Neuronal stem cell (in vitro differentiated cells): Measurements from ENCODE around the gene DIP2C.
"Not testable (repeated sequence)": the region's sequence is repeated elsewhere in the genome, so short reads cannot be mapped to it uniquely, and the experiment has no call there.

ENCODE experiments used
- DNase-seq: peaks from one replicate; pipeline ENCODE4 v3.0.0-alpha.2; 2013; ENCODE audit warnings: low spot score
- H2AFZ ChIP-seq: one replicate; pipeline ENCODE4 v1.6.1; 2013; ENCODE audit warnings: mild to moderate bottlenecking, low read length, inconsistent platforms
- H2AK5ac ChIP-seq: 2 replicates; pipeline ENCODE4 v1.6.1; 2013; ENCODE audit warnings: low read depth, mild to moderate bottlenecking, inconsistent platforms, low read length, moderate library complexity, mixed read lengths
- H2BK120ac ChIP-seq: 2 replicates; pipeline ENCODE4 v1.6.1; 2013; ENCODE audit warnings: low read depth, mild to moderate bottlenecking, inconsistent platforms, low read length, moderate library complexity, mixed read lengths
- H2BK12ac ChIP-seq: one replicate; pipeline ENCODE4 v1.6.1; 2013; ENCODE audit warnings: low read length, inconsistent platforms
- H2BK15ac ChIP-seq: 2 replicates; pipeline ENCODE4 v1.6.1; 2013; ENCODE audit warnings: mild to moderate bottlenecking, low read length, inconsistent platforms, mixed read lengths
- H2BK5ac ChIP-seq: one replicate; pipeline ENCODE4 v1.6.1; 2013; ENCODE audit warnings: inconsistent platforms, mild to moderate bottlenecking, low read length, moderate library complexity
- H3K14ac ChIP-seq: one replicate; pipeline ENCODE4 v1.6.1; 2013; ENCODE audit warnings: low read length, inconsistent platforms
- H3K18ac ChIP-seq: 2 replicates; pipeline ENCODE4 v1.6.1; 2013; ENCODE audit warnings: low read length, inconsistent platforms
- H3K23ac ChIP-seq: 2 replicates; pipeline ENCODE4 v1.6.1; 2013; ENCODE audit warnings: low read depth, mild to moderate bottlenecking, mixed read lengths, low read length, inconsistent platforms; ENCODE audit not compliant: poor library complexity
- H3K27ac ChIP-seq: replicated peaks from 3 replicates; pipeline ENCODE4 v1.5.1; 2013; ENCODE audit warnings: low read length, inconsistent platforms
- H3K27me3 ChIP-seq, 3 experiments: 2 replicates each; pipeline ENCODE4 v1.6.1; 2013; ENCODE audit warnings: low read length in 3 of 3, mild to moderate bottlenecking in 2 of 3, inconsistent platforms in 1 of 3, low read depth in 1 of 3, mixed read lengths in 1 of 3, moderate library complexity in 1 of 3; ENCODE audit not compliant: control insufficient read depth in 3 of 3, insufficient read depth in 3 of 3
- H3K36me3 ChIP-seq, 2 donors: replicated peaks in 1 of 2; 2 replicates each; pipeline ENCODE4 v1.6.1; 2013; ENCODE audit warnings: low read length in 2 of 2; ENCODE audit not compliant: control insufficient read depth in 2 of 2, insufficient read depth in 2 of 2
- H3K4ac ChIP-seq: 2 replicates; pipeline ENCODE4 v1.6.1; 2013; ENCODE audit warnings: inconsistent platforms, mild to moderate bottlenecking, low read length, moderate library complexity
- H3K4me1 ChIP-seq, 2 donors: 1 replicate in 1 of 2; 2 replicates in 1 of 2; pipeline ENCODE4 v1.6.1; 2013; ENCODE audit warnings: low read length in 2 of 2, low read depth in 1 of 2; ENCODE audit not compliant: control insufficient read depth in 2 of 2, insufficient read depth in 1 of 2
- H3K4me2 ChIP-seq: one replicate; pipeline ENCODE4 v1.6.1; 2013; ENCODE audit warnings: mild to moderate bottlenecking, low read length, inconsistent platforms; ENCODE audit not compliant: insufficient read depth, poor library complexity, severe bottlenecking
- H3K4me3 ChIP-seq, 2 donors: 2 replicates each; pipeline ENCODE4 v1.5.1; 2013; ENCODE audit warnings: low read length in 2 of 2, mild to moderate bottlenecking in 2 of 2, inconsistent platforms in 1 of 2, moderate library complexity in 1 of 2
- H3K79me1 ChIP-seq: one replicate; pipeline ENCODE4 v1.6.1; 2013; ENCODE audit warnings: low read depth, mild to moderate bottlenecking, inconsistent platforms, low read length, moderate library complexity
- H3K9ac ChIP-seq: one replicate; pipeline ENCODE4 v1.6.1; 2013; ENCODE audit warnings: mild to moderate bottlenecking, low read depth, low read length, inconsistent platforms; ENCODE audit not compliant: poor library complexity
- H3K9me3 ChIP-seq, 2 donors: replicated peaks in 1 of 2; 2 replicates each; pipeline versions ENCODE3 to v1.6.1; 2013; ENCODE audit warnings: low read length in 2 of 2, mild to moderate bottlenecking in 2 of 2, inconsistent platforms in 1 of 2, low read depth in 1 of 2, mixed read lengths in 1 of 2, moderate library complexity in 1 of 2; ENCODE audit not compliant: control insufficient read depth in 2 of 2, insufficient read depth in 1 of 2
- H4K8ac ChIP-seq: one replicate; pipeline ENCODE4 v1.6.1; 2013; ENCODE audit warnings: low read depth, mild to moderate bottlenecking, inconsistent platforms, low read length, moderate library complexity
- H4K91ac ChIP-seq: one replicate; pipeline ENCODE4 v1.6.1; 2013; ENCODE audit warnings: low read length, low read depth, mild to moderate bottlenecking, inconsistent platforms; ENCODE audit not compliant: poor library complexity
- WGBS, 2 donors: extraction: QIAGEN DNeasy Blood & Tissue Kit; methylation state at CpG; one replicate each; pipeline ENCODE4 v1.1.7; 2013; ENCODE audit warnings: missing lambda C conversion rate in 2 of 2, mixed read lengths in 1 of 2; ENCODE audit not compliant: insufficient read length in 2 of 2, insufficient replicate concordance in 1 of 2; ENCODE audit errors: extremely low coverage in 2 of 2; 5-methylcytosine and 5-hydroxymethylcytosine counted together

DIP2C gene

GRCh38 chr10:306007-306674, 383.3 kb downstream of the DIP2C start:
- Histone ChIP-seq H2AK5ac (no peak overlapping the region), H3K23ac (no peak overlapping the region), H3K9ac (no peak overlapping the region), H3K4me1 (no peaks in the 10 kb centered on the region), H3K4me3 (no peak overlapping the region), H3K36me3 (peaks cover 26 to 68% of the 10 kb centered on the region in 2 donors), H3K9me3 (peaks cover 0 to 4% of the 10 kb centered on the region in 2 donors), H3K79me1 (peaks cover 4% of the 10 kb centered on the region), H3K4ac (no peak overlapping the region), H4K8ac (no peak overlapping the region), H2BK120ac (no peak overlapping the region), H3K14ac (no peak overlapping the region), H2BK5ac (no peak overlapping the region), H4K91ac (no peak overlapping the region), H2BK12ac (no peak overlapping the region), H3K4me2 (no peak overlapping the region), H2AFZ (no peak overlapping the region), H3K27me3 (no peaks in the 10 kb centered on the region), H3K27ac (no peak overlapping the region), H2BK15ac (no peak overlapping the region), H3K18ac (no peak overlapping the region)
- WGBS, 2 donors: no CpG with 5 or more reads among the region's 6 CpGs
- no peak for DNase-seq

- no peaks in the 10 kb centered on the region for H3K4me1 ChIP-seq
- H2BK12ac ChIP-seq: no peak overlapping the region
- H3K18ac ChIP-seq: no peak overlapping the region
- H2BK15ac ChIP-seq: no peak overlapping the region
- H3K4ac ChIP-seq: no peak overlapping the region
- H3K79me1 ChIP-seq: peaks cover 4% of the 10 kb centered on the region
- H3K4me3 ChIP-seq: no peak overlapping the region
- H3K14ac ChIP-seq: no peak overlapping the region
- DNase-seq: no peak
- peaks cover 26 to 65% of the 10 kb centered on the region in 2 donors for H3K36me3 ChIP-seq
- H4K91ac ChIP-seq: no peak overlapping the region
- H3K27me3 ChIP-seq: no peaks in the 10 kb centered on the region
- H3K27ac ChIP-seq: no peak overlapping the region
- no peak overlapping the region for H3K9ac ChIP-seq
- no peak overlapping the region for H2BK5ac ChIP-seq
- H2BK120ac ChIP-seq: no peak overlapping the region
- H2AFZ ChIP-seq: no peak overlapping the region
- H3K23ac ChIP-seq: no peak overlapping the region
- H2AK5ac ChIP-seq: no peak overlapping the region
- peaks cover 0 to 4% of the 10 kb centered on the region in 2 donors for H3K9me3 ChIP-seq
- H4K8ac ChIP-seq: peak overlapping the region; percentile 24
- H3K4me2 ChIP-seq: no peak overlapping the region
- WGBS, 2 donors: no CpG with 5 or more reads among the region's 4 CpGs
Observed at GRCh38 chr10:305034-305433, 384.4 kb downstream of the DIP2C start.

- Histone ChIP-seq H3K4ac (no peak overlapping the region), H3K4me3 (no peak overlapping the region), H3K4me2 (no peak overlapping the region), H2AFZ (no peak overlapping the region), H3K79me1 (peaks cover 2% of the 10 kb centered on the region), H3K4me1 (no peaks in the 10 kb centered on the region), H3K27me3 (no peaks in the 10 kb centered on the region), H2AK5ac (no peak overlapping the region), H3K23ac (no peak overlapping the region), H2BK12ac (no peak overlapping the region), H2BK5ac (no peak overlapping the region), H3K36me3 (peaks cover 19 to 34% of the 10 kb centered on the region in 2 donors), H2BK15ac (no peak overlapping the region), H3K18ac (no peak overlapping the region), H3K27ac (no peak overlapping the region), H4K91ac (no peak overlapping the region), H4K8ac (no peak overlapping the region), H3K9me3 (peaks cover 0 to 4% of the 10 kb centered on the region in 2 donors), H2BK120ac (no peak overlapping the region), H3K14ac (no peak overlapping the region), H3K9ac (no peak overlapping the region)
- no peak for DNase-seq
- no CpG with 5 or more reads among the region's 9 CpGs for WGBS, 2 donors
Observed at GRCh38 chr10:301536-301935, 387.9 kb downstream of the DIP2C start.

- not testable (repeated sequence) for H3K4me2 ChIP-seq
Observed at GRCh38 chr10:300580-300979, 388.9 kb downstream of the DIP2C start.

More at GRCh38 chr10:300580-300979, 388.9 kb downstream of the DIP2C start:
- not testable (repeated sequence) for H3K4ac ChIP-seq, H4K8ac ChIP-seq, DNase-seq, H3K9me3 ChIP-seq, H2BK5ac ChIP-seq, H2AFZ ChIP-seq, H3K27me3 ChIP-seq, H2BK15ac ChIP-seq, H2BK120ac ChIP-seq, H4K91ac ChIP-seq, H3K18ac ChIP-seq, H3K79me1 ChIP-seq, H2BK12ac ChIP-seq, H3K14ac ChIP-seq, H3K23ac ChIP-seq, H3K9ac ChIP-seq, H3K4me3 ChIP-seq, H3K4me1 ChIP-seq, H2AK5ac ChIP-seq, H3K27ac ChIP-seq
- no CpG with 5 or more reads among the region's 31 CpGs for WGBS, 2 donors
- H3K36me3 ChIP-seq: peaks cover 19 to 30% of the 10 kb centered on the region in 2 donors
